IPS DF 19.7 (cell line): ENCODE data around the gene ACCS.
A peak's percentile ranks its signal among the peaks of the same experiment; 100 is the strongest.

Experiments used
- DNase-seq: peaks from one replicate; pipeline ENCODE4 v3.0.0-alpha.2; 2013; ENCODE audit warnings: low read depth, low spot score

Gene ACCS

GRCh38 chr11:44065841-44066731 lies at the start of gene ACCS:
Gene ACCS, plus strand, starts transcription at chr11:44066270. Its CDS starts 1,358 bp downstream, at chr11:44067628.
- peak; percentile 56 for DNase-seq

GRCh38 chr11:44016546-44017442 lies 49.3 kb upstream of the ACCS start:
- no peak for DNase-seq

- DNase-seq, result no peak
These were observed 48.5 kb upstream of the ACCS start for GRCh38 chr11:44017443-44018126.

GRCh38 chr11:44018127-44018521 lies 47.9 kb upstream of the ACCS start:
- DNase-seq, result no peak

- DNase-seq, result no peak
These were observed 47.2 kb upstream of the ACCS start for GRCh38 chr11:44018829-44019228.

GRCh38 chr11:44024977-44025376 lies 41.1 kb upstream of the ACCS start:
- DNase-seq, result no peak

- no peak for DNase-seq
These were observed 40.3 kb upstream of the ACCS start for GRCh38 chr11:44025727-44026126.

- DNase-seq, result no peak
These were observed 37.7 kb upstream of the ACCS start for GRCh38 chr11:44028401-44028800.

GRCh38 chr11:44028816-44029506 lies 37.1 kb upstream of the ACCS start:
- DNase-seq, result no peak

GRCh38 chr11:44029507-44029845 lies 36.6 kb upstream of the ACCS start:
- DNase-seq, result no peak

GRCh38 chr11:44029977-44030911 lies 35.8 kb upstream of the ACCS start:
- DNase-seq, result no peak

GRCh38 chr11:44030996-44031395 lies 35.1 kb upstream of the ACCS start:
- DNase-seq, result no peak

GRCh38 chr11:44031549-44031948 lies 34.5 kb upstream of the ACCS start:
- no peak for DNase-seq

- DNase-seq, result no peak
These were observed 33.6 kb upstream of the ACCS start for GRCh38 chr11:44032299-44033085.

GRCh38 chr11:44033411-44033850 lies 32.6 kb upstream of the ACCS start:
- DNase-seq, result no peak

GRCh38 chr11:44033856-44034255 lies 32.2 kb upstream of the ACCS start:
- no peak for DNase-seq

- no peak for DNase-seq
These were observed 31.4 kb upstream of the ACCS start for GRCh38 chr11:44034639-44035038.

GRCh38 chr11:44036811-44037657 lies 29.0 kb upstream of the ACCS start:
- peak; percentile 64 for DNase-seq

- no peak for DNase-seq
These were observed 28.4 kb upstream of the ACCS start for GRCh38 chr11:44037658-44037998.
